Keratinocyte (primary cell): Measurements from ENCODE around the gene ZNF598. TPM values are rescaled to one million over a fixed set of nuclear protein-coding genes. Genes with fewer than 3 reads are reported as not detected.

Source experiments
- DNase-seq: peaks from one replicate; pipeline ENCODE4 v3.0.0-alpha.2; 2011; ENCODE audit warnings: low read depth, missing footprints, low spot score
- FAIRE-seq: peaks from 2 replicates; lab custom pipeline; 2011; peaks lifted over from hg19 to GRCh38; lab: Jason Lieb, UNC
- H2AFZ ChIP-seq: 2 replicates; pipeline ENCODE4 v1.6.0; 2012; ENCODE audit warnings: low read length, control low read depth, inconsistent platforms; ENCODE audit not compliant: control insufficient read depth
- H3K27ac ChIP-seq: 2 replicates; pipeline ENCODE4 v1.5.1; 2011; ENCODE audit warnings: low read length; ENCODE audit not compliant: control insufficient read depth, insufficient read depth
- H3K27me3 ChIP-seq: 3 replicates; pipeline ENCODE4 v1.6.0; 2011; ENCODE audit warnings: low read length; ENCODE audit not compliant: control insufficient read depth, insufficient read depth; ENCODE audit errors: extremely low read depth
- H3K36me3 ChIP-seq, 2 experiments: 2 replicates in 1 of 2; 3 replicates in 1 of 2; pipeline ENCODE4 v1.5.1; 2011; ENCODE audit warnings: low read length in 2 of 2, mild to moderate bottlenecking in 1 of 2; ENCODE audit not compliant: control insufficient read depth in 2 of 2, insufficient read depth in 2 of 2; ENCODE audit errors: extremely low read depth in 1 of 2
- H3K4me1 ChIP-seq: 3 replicates; pipeline ENCODE4 v1.5.1; 2011; ENCODE audit warnings: low read length; ENCODE audit not compliant: control insufficient read depth, insufficient read depth; ENCODE audit errors: extremely low read depth
- H3K4me2 ChIP-seq: 3 replicates; pipeline ENCODE4 v1.6.0; 2011; ENCODE audit warnings: low read depth, low read length; ENCODE audit not compliant: control insufficient read depth, insufficient read depth; ENCODE audit errors: extremely low read depth
- H3K4me3 ChIP-seq, 3 experiments: fragments of 200-600 bp in 1 of 3; sonication (generic) in 1 of 3; 2 replicates in 2 of 3; 3 replicates in 1 of 3; pipeline ENCODE4 v1.5.1; 2011 to 2016; ENCODE audit warnings: low read length in 3 of 3, mild to moderate bottlenecking in 3 of 3, control low read depth in 2 of 3, inconsistent platforms in 1 of 3, low read depth in 1 of 3, mixed read lengths in 1 of 3, mixed run types in 1 of 3, moderate library complexity in 1 of 3; ENCODE audit not compliant: control insufficient read depth in 2 of 3, insufficient read depth in 2 of 3; ENCODE audit errors: extremely low read depth in 1 of 3
- H3K79me2 ChIP-seq: 2 replicates; pipeline ENCODE4 v1.6.0; 2012; ENCODE audit warnings: low read length; ENCODE audit not compliant: control insufficient read depth, insufficient read depth
- H3K9ac ChIP-seq: 3 replicates; pipeline ENCODE4 v1.6.0; 2011; ENCODE audit warnings: low read length; ENCODE audit not compliant: control insufficient read depth, insufficient read depth; ENCODE audit errors: extremely low read depth
- H3K9me1 ChIP-seq: 3 replicates; pipeline ENCODE4 v1.6.0; 2011; ENCODE audit warnings: low read length; ENCODE audit not compliant: control insufficient read depth, insufficient read depth; ENCODE audit errors: extremely low read depth
- H3K9me3 ChIP-seq: 2 replicates; pipeline ENCODE4 v1.5.1; 2012; ENCODE audit warnings: low read depth, low read length; ENCODE audit not compliant: control insufficient read depth
- H4K20me1 ChIP-seq: 3 replicates; pipeline ENCODE4 v1.6.0; 2011; ENCODE audit warnings: low read length; ENCODE audit not compliant: control insufficient read depth, insufficient read depth; ENCODE audit errors: extremely low read depth
- CTCF ChIP-seq, 3 experiments: IDR thresholded peaks in 1 of 3; conservative IDR thresholded peaks in 1 of 3; optimal IDR thresholded peaks in 1 of 3; 2 replicates in 2 of 3; 3 replicates in 1 of 3; pipeline versions ENCODE3 to v1.5.1; 2011; ENCODE audit warnings: low read length in 3 of 3, mild to moderate bottlenecking in 3 of 3, moderate library complexity in 2 of 3, control low read depth in 1 of 3, inconsistent platforms in 1 of 3; ENCODE audit not compliant: insufficient read depth in 2 of 3; ENCODE audit errors: extremely low read depth in 1 of 3
- EZH2 ChIP-seq: IDR thresholded peaks from one replicate; pipeline ENCODE4 v1.6.1; 2012; ENCODE audit warnings: inconsistent platforms, mild to moderate bottlenecking, low read length, moderate library complexity
- dilution Hi-C: fragments of 300-500 bp; cut with MboI; formaldehyde crosslinking; loops from one replicate; pipeline ENCODE4 v1.7.0; 2020; ENCODE audit warnings: low sequenced_read_pairs; ENCODE audit not compliant: extremely low pct_ligation_motif_present
- polyA plus RNA-seq, 5 experiments: library from polyadenylated mRNA; depleted of rRNA in 3 of 5; stranded (reverse) in 3 of 5; stranded (forward) in 1 of 5; unstranded in 1 of 5; fragments of >200 nt; gene quantifications; 1 replicate in 1 of 5; 2 replicates in 3 of 5; 3 replicates in 1 of 5; pipeline versions ENCODE4 v1.2.1 to v1.2.3, GENCODE V29; 2011 to 2012; ENCODE audit warnings: missing spikeins in 2 of 5, low read depth in 1 of 5, low replicate concordance in 1 of 5

ZNF598 gene
- polyA plus RNA-seq, 1 donor (not counting 4 experiments of a cell fraction or from before 2014, with no cell fraction given) = 18.0 TPM

DNA sequence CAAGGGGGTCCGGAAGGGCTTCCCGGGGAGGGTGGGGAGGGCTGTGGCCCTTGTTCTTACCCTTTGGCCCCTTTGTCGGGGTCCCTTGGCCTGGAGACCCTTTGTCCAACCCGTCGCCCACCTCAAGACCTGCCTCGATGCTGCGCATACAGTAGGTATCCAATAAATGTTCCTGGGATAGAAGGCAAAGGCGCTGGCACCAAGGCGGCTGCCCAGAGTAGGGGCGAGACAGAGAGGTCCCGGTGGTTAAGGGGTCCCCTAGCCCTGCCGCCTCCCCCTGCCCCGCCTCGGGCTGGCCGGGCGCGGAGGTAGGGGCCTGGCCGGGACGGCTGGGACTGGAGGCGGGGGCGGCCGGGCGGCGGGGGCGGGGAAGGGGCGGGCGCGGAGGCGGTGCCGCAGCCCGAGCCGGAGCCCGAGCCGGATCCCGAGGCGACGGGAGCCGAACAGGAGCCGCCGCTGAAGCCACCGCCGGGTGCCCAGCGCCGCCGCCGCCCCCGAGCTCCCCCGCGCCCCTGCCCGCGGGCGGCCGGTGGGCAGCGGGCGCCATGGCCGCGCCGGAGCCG, 16.9 kb upstream of the ZNF598 start, which contains the start of gene NHERF2:
Gene NHERF2 (plus strand): TSS at position 442 of the 563 bp plus-strand sequence. CDS start 104 bp downstream, at position 546.
- Histone ChIP-seq H3K27me3 (no peaks in the 10 kb centered on the region), H3K27ac (no peak within 1 kb of the TSS), H3K9me3 (no peaks in the 10 kb centered on the region), H3K36me3 (no peaks in the 10 kb centered on the region), H3K79me2 (no peaks in the 10 kb centered on the region), H3K4me3 (peak within 1 kb of the TSS; percentile 36 to 59 (median 55)), H4K20me1 (no peaks in the 10 kb centered on the region), H3K9me1 (no peaks in the 10 kb centered on the region), H3K4me1 (peaks cover 15% of the 10 kb centered on the region), H2AFZ (peak within 1 kb of the TSS; percentile 37), H3K4me2 (peak within 1 kb of the TSS; percentile 76), H3K9ac (peak within 1 kb of the TSS; percentile 9)
- no peak for DNase-seq
- TF ChIP-seq EZH2 (no peak), CTCF (optimal IDR thresholded peaks at IDR 0.05 in 1 of 3, IDR thresholded peaks at IDR 0.05 in 1 of 3, conservative IDR thresholded peaks at IDR 0.05 in 1 of 3; ENCODE audit: extremely low read depth in 1 of 3, insufficient read depth in 2 of 3, low read length in 3 of 3) (no peak)
- no peak for FAIRE-seq
- dilution Hi-C loops = no loop called here

DNA sequence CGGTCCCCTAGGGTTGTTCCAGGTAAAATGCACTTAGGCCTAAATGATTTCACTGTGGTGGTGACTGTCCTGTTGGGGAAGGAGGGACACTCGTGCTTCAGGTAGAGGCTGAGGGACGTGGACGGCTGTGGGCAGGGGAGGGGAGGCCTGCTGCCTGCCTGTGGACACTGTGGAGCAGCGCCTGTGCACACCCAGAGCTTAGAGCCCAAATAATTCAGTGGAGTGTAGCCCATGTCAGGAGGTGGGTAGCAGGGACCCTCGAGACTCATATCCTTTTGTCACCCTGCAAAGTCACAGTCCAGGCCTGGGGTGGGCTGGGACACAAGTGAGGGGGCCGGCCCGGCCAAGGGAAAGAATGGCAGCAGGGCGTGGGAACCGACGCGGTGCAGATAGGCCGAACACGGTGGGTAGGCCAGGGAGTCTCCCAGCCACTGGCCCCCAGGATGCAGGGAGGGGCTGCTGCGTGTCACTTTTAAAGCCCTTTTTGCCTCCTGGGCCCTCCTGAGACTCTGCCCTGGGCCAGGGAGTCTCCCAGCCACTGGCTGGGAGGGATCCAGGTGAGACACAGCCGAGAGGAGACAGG, 16.3 kb upstream of the ZNF598 start:
- Histone ChIP-seq H2AFZ (no peak overlapping the region), H3K9me3 (no peaks in the 10 kb centered on the region), H3K9me1 (no peaks in the 10 kb centered on the region), H3K4me1 (peaks cover 15% of the 10 kb centered on the region), H3K27ac (no peak overlapping the region), H3K36me3 (no peaks in the 10 kb centered on the region), H3K4me3 (no peak overlapping the region), H3K9ac (no peak overlapping the region), H3K27me3 (peaks cover under 1% of the 10 kb centered on the region), H3K4me2 (no peak overlapping the region), H4K20me1 (no peaks in the 10 kb centered on the region), H3K79me2 (no peaks in the 10 kb centered on the region)
- FAIRE-seq (no peak), DNase-seq (no peak)
- no peak for TF ChIP-seq CTCF (optimal IDR thresholded peaks at IDR 0.05 in 1 of 3, IDR thresholded peaks at IDR 0.05 in 1 of 3, conservative IDR thresholded peaks at IDR 0.05 in 1 of 3; ENCODE audit: extremely low read depth in 1 of 3, insufficient read depth in 2 of 3, low read length in 3 of 3)
- no peak for TF ChIP-seq EZH2
- dilution Hi-C loops = no loop called here
